NCI-H1436 (cell line): ENCODE data around the gene ETHE1.

Experiments used
- DNase-seq: peaks from one replicate; lab custom pipeline; 2025; lab: John Stamatoyannopoulos, UW

Gene ETHE1

GRCh38 chr19:43489310-43489709 is 37.7 kb downstream of the ETHE1 start:
- no peak for DNase-seq

- no peak for DNase-seq
These were observed 38.8 kb downstream of the ETHE1 start for GRCh38 chr19:43488179-43488578.

GRCh38 chr19:43486412-43486811 is 40.6 kb downstream of the ETHE1 start:
- no peak for DNase-seq

GRCh38 chr19:43485951-43486350 is 41.0 kb downstream of the ETHE1 start:
- no peak for DNase-seq

DNA sequence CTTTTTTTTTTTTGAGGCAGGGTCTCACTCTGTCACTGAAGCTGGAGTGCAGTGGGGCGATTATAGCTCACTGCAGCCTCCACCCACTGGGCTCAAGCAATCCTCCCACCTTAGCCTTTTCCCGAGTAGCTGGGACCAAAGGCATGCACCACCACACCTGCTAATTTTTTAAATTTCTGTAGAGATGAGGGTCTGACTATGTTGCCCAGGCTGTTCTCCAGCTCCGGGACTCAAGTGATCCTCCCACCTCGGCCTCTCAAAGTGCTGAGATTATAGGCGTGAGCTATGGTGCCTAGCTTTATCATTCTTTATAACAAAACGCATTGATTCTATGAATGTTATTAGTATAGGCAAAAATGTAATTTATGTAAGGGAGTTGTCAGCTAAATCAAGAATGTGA is 43.7 kb downstream of the ETHE1 start:
- no peak for DNase-seq

- no peak for DNase-seq
These were observed 44.8 kb downstream of the ETHE1 start for GRCh38 chr19:43482193-43482592.

DNA sequence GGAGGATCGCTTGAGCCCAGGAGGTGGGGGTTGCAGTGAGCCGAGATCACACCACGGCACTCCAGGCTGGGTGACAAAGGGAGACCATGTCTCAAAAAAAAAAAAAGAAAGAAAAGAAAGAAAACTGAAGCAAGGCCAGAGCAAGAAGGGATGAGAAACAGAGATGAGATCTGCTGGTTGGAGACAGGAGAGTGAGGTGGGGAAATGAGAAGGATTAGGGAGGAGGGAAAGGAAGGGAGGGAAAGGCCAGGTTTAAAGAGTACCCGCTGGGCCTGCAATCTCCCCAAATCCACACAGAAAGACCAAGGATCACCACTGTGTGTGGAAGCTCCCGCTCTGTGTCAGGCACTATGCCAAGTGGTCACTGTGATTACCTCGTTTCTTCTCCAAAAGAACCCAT is 45.3 kb downstream of the ETHE1 start:
- DNase-seq, result no peak

DNA sequence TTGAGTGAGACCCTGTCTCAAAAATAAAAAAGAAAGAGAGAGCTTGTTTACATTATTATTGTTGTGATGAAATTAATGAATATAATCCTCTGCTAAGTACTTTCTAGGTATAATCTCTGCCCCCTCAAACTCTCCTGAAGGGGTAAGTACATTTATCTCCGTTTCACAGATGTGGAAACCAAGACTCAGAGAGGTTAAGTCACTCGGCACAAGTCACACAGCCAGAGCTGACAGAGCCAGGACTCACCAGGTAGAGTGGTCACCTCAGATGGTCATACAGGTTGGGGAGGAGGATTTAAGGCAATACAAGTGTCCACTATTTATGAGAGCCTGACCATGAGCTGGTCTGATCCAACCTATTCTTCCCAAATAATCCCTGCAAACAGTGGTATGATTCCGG is 46.4 kb downstream of the ETHE1 start:
- DNase-seq, result no peak

- DNase-seq, result no peak
These were observed 46.9 kb downstream of the ETHE1 start for GRCh38 chr19:43479961-43480561.

GRCh38 chr19:43479226-43479625 is 47.8 kb downstream of the ETHE1 start:
- no peak for DNase-seq

- no peak for DNase-seq
These were observed 48.7 kb downstream of the ETHE1 start for GRCh38 chr19:43478323-43478722.

DNA sequence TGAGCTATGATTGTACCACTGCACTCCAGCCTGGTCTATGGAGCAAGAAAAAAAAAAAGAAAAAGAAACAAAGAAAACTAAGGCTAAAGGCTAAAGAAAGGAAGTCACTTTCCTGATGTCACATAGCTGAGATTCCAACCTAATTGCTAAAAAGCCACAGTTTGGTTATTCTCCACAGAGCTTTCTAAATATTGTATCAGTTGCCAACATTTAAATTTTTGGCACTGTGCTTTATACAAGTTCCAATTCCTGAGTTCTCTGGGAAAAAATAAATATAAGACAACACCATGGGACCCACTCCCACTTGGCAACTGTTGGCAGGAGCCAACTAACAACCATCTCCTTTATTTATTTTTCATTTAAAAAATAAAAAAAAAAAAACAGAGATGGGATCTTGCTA is 50.4 kb downstream of the ETHE1 start:
- no peak for DNase-seq

GRCh38 chr19:43474986-43475705 is 51.9 kb downstream of the ETHE1 start:
- DNase-seq, result peak; percentile 86

DNA sequence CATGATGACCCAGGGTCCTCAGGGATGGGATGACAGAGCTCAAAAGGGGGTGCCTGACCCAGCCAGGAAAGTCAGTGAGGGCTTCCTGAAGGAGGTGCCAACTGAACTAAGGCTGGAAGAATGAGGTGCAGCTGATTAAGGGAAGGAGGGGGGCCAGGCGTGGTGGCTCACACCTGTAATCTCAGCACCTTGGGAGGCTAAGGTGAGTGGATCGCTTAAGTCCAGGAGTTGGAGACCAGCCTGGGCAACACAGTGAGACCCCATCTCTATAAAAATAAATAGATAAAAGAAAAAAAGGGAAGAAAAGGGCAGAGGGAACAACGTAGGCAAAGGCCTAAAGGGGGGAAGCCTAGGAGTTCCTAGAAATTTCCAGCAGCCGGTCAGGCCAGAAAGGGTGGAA is 52.5 kb downstream of the ETHE1 start:
- no peak for DNase-seq

DNA sequence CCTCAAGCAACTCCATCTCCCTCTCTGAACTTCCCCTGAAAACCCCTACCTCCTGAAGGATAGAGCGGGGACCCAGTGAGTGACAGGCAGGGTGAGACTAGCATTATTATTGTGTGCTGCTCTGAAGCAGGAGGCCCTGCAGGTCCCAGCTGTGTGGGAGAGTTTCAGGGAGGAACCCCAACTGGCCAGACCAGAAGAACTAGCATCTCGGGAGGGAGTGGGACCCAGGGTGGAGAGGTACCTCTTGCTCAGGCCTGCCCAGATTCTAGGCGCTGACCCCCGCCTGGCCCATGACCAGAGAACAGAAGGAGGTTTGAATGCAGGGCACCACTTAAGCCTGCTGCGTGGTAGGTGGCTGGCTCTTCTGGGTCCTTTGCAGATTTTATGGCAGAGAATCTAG is 55.9 kb downstream of the ETHE1 start:
- no peak for DNase-seq

GRCh38 chr19:43470288-43470687 is 56.7 kb downstream of the ETHE1 start:
- DNase-seq, result no peak

DNA sequence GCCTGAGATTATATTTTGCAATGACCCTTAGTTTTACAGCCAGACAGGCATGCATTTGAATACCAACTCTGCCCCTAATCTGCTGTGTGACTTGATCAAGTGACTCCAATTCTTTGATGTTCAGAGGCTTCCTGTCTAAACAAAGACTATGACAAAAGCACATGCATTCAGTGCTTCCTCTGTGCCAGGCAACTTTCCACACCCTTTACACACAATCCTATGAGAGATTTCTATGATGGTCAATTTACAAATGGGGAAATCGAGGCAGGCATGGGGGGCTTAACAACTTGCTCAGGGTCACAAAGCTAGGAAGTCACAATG is 57.9 kb downstream of the ETHE1 start:
- DNase-seq, result no peak

DNA sequence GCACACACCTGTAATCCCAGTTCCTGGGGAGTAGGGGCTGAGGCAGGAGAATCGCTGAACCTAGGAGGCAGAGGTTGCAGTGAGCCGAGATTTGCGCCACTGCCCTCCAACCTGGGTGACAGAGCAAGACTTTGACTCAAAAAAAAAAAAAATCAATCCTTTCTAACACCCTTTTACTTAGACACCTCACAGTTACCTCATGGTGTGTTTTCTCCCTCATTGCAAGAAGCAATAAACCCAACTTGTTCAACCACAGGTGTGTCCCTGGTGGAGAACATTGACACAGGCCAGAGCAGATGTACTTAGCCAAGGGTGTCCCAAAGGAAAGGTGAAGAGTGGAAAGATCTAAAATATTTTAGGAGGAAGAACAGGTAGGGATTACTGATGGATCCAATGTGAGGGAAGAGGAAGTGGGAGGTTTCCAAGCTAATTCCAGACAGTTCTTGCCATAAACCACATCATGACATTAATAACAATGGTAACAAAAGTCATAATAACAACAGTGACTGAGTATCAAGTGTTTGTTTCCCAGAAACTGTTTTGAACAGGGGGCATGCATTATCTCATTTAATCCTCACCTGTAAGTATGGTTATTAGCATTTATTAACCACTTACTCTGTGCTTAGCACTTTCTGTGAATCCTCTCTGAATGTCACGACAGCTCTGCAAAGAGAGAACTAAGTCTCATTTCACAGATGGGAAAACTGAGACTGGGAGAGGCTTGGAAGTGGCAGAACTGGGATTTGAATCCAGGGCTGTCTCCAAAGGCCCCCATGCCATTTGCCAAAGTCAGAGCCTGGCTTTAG is 58.4 kb downstream of the ETHE1 start:
- no peak for DNase-seq

GRCh38 chr19:43467730-43468129 is 59.3 kb downstream of the ETHE1 start:
- DNase-seq, result no peak

GRCh38 chr19:43467276-43467675 is 59.7 kb downstream of the ETHE1 start:
- DNase-seq, result no peak

GRCh38 chr19:43466793-43467192 is 60.2 kb downstream of the ETHE1 start:
- DNase-seq, result no peak

GRCh38 chr19:43465468-43466120 is 61.4 kb downstream of the ETHE1 start, which contains the start of gene LYPD3:
LYPD3 (minus strand) TSS chr19:43465608; CDS start chr19:43465571, 37 bp downstream.
- DNase-seq, result no peak
